Cardiac fibroblast (primary cell): Measurements from ENCODE around the gene DDX42.
A peak's percentile ranks its signal among the peaks of the same experiment; 100 is the strongest.

Experiments
- DNase-seq, 2 donors: peaks; one replicate each; pipeline versions ENCODE4 v3.0.0 to v3.0.0-alpha.2; 2010; ENCODE audit warnings: low read depth in 2 of 2
- H3K4me3 ChIP-seq, 2 donors: replicated peaks in 1 of 2; 1 replicate in 1 of 2; 2 replicates in 1 of 2; pipeline ENCODE4 v1.5.1; 2011; ENCODE audit warnings: low read depth in 2 of 2, low read length in 2 of 2, mild to moderate bottlenecking in 2 of 2, moderate library complexity in 1 of 2
- CTCF ChIP-seq: IDR thresholded peaks from one replicate; pipeline ENCODE4 v1.5.1; 2011; ENCODE audit warnings: low read depth, mild to moderate bottlenecking, low read length, inconsistent platforms

Gene DDX42

DNA sequence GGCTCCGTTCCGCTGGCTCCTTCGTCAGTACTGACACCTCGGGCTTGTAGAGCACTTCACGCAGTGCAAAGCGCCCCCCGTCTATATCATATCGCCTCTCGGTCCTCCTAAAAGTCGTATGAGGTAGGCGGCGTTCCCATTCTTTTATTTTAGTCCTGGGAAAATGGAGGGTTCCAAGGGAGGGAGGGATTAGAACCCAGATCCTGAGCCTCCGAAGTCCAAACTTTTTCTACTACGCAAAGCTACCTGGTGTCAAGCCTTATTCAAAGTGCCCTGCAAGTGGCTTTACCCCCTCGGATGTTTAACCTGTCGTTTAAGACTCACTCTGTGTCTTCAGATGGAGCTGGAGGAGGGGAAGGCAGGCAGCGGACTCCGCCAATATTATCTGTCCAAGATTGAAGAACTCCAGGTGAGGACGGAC, 53.8 kb downstream of the DDX42 start:
- peak overlapping the region; percentile 92 for H3K4me3 ChIP-seq
- peak in 1 of 2 donors; percentile 17 for DNase-seq
- no peak for TF ChIP-seq CTCF

GRCh38 chr17:63828936-63829335, 55.0 kb downstream of the DDX42 start:
- no peak overlapping the region for H3K4me3 ChIP-seq
- no peak for TF ChIP-seq CTCF

GRCh38 chr17:63830278-63830677, 56.3 kb downstream of the DDX42 start:
- DNase-seq = no peak
- TF ChIP-seq CTCF = no peak
- H3K4me3 ChIP-seq = no peak overlapping the region

More at GRCh38 chr17:63828936-63829335, 55.0 kb downstream of the DDX42 start:
- DNase-seq = no peak

DNA sequence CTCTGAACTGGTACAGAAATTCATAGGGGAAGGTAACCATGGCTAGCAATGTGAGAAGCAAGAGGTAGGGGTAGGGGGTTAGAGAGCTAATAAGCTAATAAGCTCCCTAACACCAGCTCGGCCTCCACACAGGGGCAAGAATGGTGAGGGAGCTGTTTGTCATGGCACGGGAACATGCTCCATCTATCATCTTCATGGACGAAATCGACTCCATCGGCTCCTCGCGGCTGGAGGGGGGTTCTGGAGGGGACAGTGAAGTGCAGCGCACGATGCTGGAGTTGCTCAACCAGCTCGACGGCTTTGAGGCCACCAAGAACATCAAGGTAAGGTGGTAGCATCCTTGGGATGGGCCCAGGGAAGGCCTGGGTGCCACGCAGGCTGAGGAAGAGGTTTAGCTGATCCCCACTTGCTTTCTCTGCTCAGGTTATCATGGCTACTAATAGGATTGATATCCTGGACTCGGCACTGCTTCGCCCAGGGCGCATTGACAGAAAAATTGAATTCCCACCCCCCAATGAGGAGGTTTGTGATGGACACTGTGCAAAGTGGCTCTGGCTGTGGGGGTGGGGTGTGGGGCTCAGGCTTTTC, 57.0 kb downstream of the DDX42 start:
- TF ChIP-seq CTCF = no peak
- no peak for DNase-seq
- H3K4me3 ChIP-seq = no peak overlapping the region

DNA sequence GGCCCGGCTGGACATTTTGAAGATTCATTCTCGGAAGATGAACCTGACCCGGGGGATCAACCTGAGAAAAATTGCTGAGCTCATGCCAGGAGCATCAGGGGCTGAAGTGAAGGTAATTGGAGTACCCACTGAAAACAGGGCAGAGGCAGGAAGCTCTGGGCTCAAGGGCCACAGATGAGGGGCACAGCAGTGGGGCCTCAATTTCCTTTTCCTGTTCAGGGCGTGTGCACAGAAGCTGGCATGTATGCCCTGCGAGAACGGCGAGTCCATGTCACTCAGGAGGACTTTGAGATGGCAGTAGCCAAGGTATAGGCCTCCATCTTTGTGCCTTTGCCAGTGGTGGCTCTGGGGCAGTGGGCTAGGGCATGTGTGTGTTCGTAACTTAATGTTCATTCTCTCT, 57.5 kb downstream of the DDX42 start:
- H3K4me3 ChIP-seq = no peak overlapping the region
- DNase-seq = no peak
- TF ChIP-seq CTCF = no peak

- DNase-seq = no peak
- no peak overlapping the region for H3K4me3 ChIP-seq
- TF ChIP-seq CTCF = no peak
These were observed 58.0 kb downstream of the DDX42 start for GRCh38 chr17:63832014-63832413.

GRCh38 chr17:63832455-63832854, 58.5 kb downstream of the DDX42 start:
- no peak overlapping the region for H3K4me3 ChIP-seq
- TF ChIP-seq CTCF = no peak
- DNase-seq = no peak
